HG03558 (cell line): ENCODE data around the gene ZNF547.

Source experiments
- ATAC-seq: cut with Tn5 transposase; IDR thresholded peaks from one replicate; pipeline ENCODE4 v1.9.1; 2021; ENCODE audit warnings: moderate number of reproducible peaks; ENCODE audit not compliant: unreplicated experiment; ENCODE audit errors: extremely low read depth

Gene ZNF547

GRCh38 chr19:57362997-57363687, at the start of gene ZNF547, which contains the start of gene TRAPPC2B:
Gene ZNF547, plus strand, starts transcription at chr19:57363551. Its CDS starts 5,005 bp downstream, at chr19:57368556.
Gene TRAPPC2B, plus strand, starts transcription at chr19:57363551. Its CDS starts 1,283 bp downstream, at chr19:57364834.
- peak; percentile 87 for ATAC-seq

DNA sequence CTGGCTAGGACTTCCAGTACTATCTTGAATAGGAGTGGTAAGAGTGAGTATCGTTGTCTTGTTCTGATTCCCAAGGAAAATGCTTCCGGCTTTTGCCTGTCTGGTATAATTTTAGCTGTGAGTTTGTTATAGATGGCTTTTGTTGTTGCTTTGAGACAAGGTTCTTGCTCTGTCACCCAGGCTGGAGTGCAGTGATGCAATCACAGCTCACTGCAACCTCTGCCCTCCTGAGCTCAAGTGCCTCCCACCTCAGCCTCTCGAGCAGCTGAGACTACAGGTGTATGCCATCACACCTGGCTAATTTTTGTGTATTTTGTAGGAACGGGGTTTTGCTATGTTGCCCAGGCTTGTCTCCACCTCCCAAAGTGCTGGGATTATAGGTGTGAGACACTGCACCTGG, 49.2 kb upstream of the ZNF547 start:
- no peak for ATAC-seq

DNA sequence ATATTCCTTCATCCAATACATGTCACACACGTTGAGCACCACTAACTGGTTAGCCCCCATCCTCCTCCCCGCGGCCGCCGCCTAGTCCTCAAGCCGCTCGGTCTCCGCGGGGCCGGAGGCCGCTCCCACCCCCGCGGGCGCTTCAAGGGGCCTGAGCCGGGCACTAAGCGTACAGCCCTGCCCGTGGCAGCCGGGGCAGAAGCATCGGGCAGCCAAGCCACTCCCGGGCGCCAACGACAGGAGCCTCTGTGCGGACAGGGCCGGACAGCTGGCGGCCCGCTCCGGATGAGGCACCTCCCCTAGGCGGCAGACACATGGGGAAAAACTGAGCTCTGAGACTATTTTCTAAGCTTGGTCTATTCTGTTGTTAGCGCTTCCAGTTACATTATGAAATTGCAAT, 45.8 kb upstream of the ZNF547 start:
- ATAC-seq = no peak

- ATAC-seq = no peak
Measured at GRCh38 chr19:57319869-57320179, 43.5 kb upstream of the ZNF547 start.

DNA sequence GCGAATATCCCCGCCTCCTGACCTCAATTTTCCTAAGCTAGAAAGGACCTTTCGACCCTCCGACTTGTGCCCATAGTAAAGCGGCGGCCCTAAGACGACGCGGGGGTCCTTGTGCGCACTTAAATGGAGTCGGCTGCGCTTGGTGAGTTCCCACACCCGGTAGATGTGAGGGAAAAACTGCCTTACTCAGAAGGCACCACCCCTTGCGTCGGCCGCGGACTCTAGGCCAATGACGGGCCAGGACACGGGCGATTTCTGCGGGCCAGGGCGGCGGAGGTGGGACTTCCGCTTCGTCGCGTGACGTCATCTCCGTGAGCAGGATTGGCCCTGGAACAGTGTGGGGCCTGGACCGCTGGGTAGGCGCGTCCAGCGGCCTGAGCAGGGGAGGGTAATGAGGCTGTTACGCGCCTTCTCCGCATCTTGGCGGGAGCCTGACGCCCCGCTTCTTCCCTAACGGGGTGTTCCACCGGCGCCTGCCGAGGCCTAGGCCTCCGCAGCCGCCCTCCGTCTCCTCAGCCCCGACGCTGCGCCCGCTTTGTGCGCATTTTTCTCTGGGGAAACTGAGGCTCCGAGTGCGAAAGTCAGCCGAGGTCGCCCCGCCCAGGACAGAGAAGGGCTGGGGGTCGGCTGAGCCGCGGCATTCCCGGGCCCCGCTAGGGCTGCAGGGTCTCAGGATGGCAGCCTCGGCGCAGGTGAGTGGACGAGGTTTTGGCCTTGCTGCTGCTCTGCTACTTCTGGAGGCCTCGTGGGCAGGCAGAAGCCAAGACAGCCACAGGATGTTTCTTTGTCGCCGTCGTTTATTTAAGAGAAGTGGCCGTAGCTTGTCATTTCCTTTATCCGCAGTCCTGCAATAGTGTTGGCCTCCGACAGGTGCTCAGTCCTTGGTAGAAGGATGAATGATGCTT, 42.9 kb upstream of the ZNF547 start, which contains the start of gene ZNF543:
ZNF543 (plus strand) TSS at position 293 of the 905 bp plus-strand sequence; CDS start at position 675, 382 bp downstream.
- peak; percentile 83 for ATAC-seq

- ATAC-seq = no peak
Measured at GRCh38 chr19:57321116-57321515, 42.2 kb upstream of the ZNF547 start.

DNA sequence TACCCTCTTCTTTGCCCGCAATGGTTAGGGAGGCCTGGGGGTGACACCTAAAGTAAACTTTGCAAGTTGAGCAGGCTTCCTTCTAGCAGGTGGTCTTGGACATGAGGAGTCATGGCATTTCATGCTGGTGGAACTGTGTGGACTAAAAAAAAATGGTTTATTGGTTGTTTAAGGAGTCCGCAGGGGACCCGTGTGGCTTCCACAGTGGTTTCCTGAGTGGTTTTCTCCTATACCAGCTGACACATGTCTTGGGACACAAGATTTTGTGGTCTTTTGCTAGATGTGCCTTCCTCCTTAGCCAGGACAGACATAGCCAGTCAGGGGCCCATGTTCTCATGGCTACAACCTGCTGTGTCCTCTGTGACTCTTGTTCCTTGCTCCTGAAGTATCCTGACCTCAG, 41.6 kb upstream of the ZNF547 start:
- ATAC-seq = no peak

DNA sequence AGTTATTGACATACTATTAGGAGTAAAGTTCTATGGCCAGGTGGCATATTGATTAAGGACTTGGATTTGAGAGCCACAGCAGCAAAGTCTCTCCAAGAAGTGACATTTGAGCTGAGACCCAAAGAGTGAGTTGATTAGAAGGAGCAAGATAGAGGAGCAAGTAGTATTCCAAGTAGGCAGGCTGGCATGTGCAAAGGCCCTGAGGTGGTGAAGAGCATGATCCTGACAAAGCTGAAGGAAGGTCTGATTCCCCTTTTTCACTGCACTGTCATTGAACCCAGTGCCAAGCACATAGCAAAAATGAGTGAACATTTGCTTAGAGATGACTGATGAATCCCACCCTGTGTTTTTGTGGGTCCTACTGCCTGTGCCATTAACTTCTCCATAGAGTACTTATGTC, 38.4 kb upstream of the ZNF547 start:
- no peak for ATAC-seq

DNA sequence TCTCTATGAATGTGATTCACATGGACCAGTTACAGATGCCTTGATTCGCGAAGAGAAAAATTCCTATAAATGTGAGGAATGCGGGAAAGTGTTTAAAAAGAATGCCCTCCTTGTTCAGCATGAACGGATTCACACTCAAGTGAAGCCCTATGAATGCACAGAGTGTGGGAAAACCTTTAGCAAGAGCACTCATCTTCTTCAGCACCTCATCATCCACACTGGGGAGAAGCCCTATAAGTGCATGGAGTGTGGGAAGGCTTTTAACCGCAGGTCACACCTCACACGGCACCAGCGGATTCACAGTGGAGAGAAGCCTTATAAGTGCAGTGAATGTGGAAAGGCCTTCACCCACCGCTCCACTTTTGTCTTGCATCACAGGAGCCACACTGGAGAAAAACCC, 35.4 kb upstream of the ZNF547 start:
- ATAC-seq = no peak

DNA sequence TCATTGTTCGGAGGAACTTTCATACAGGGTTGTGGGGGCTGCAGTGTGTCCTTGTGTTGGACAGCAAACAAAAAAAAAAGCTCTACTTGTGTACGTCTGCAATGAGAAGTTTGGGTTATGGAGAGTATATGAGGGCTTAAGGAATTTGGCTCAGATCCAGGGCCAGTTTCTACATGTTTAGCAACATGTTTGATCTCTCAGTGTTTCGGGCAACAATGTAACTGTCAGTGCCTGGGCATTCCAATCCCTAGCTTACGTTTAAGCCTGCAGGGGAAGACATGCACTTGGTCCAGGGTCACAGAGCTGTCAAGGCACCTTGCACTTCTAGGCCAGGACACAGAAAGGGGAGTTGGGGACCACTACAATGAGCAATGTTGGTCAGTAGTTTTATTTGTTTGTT, 29.2 kb upstream of the ZNF547 start:
- ATAC-seq = no peak

GRCh38 chr19:57338877-57339276, 24.5 kb upstream of the ZNF547 start:
- ATAC-seq = no peak

GRCh38 chr19:57342582-57342981, 20.8 kb upstream of the ZNF547 start:
- ATAC-seq = no peak

DNA sequence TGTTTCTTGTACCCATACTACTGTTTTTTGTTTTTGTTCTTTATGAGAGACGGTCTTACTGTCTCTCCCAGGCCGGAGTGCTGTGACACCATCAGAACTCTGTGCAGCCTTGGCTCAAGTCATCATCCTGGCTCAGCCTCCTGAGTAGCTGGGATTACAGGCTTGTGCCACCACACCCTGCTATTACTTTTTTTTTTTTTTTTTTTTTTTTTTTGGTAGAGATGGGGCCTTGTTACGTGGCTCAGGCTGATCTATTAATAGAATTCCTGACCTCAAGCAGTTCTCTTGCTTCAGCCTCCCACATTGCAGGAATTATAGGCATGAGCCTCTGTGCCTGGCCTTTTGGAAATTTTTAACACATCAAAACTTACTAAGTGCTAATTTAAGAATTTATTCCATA, 15.2 kb upstream of the ZNF547 start:
- no peak for ATAC-seq

GRCh38 chr19:57350877-57351805, 12.2 kb upstream of the ZNF547 start, which contains the start of gene ZNF304:
Gene ZNF304, plus strand, starts transcription at chr19:57351271. Its CDS starts 394 bp downstream, at chr19:57351665.
- peak; percentile 91 for ATAC-seq

DNA sequence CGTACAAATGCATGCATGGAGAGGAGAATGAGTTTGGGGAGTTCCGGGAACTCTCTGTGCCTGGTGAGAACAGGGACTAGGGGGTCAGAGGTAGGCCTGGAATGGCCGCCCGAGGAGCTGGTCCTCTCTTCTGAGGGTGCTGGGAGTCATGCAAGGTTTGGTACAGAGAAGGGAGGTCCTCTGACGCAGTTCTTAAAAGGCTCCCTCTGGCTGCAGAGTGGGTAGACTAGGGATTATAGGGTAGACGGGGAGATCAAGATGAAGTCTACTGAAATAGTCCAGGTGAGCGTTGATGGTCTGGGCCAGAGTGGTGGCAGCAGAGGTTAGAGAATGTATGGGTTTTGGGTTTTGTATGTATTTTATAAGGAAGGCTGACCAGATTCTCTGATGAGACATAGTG, 11.5 kb upstream of the ZNF547 start:
- ATAC-seq = no peak

GRCh38 chr19:57355916-57356315, 7.4 kb upstream of the ZNF547 start:
- ATAC-seq = no peak

DNA sequence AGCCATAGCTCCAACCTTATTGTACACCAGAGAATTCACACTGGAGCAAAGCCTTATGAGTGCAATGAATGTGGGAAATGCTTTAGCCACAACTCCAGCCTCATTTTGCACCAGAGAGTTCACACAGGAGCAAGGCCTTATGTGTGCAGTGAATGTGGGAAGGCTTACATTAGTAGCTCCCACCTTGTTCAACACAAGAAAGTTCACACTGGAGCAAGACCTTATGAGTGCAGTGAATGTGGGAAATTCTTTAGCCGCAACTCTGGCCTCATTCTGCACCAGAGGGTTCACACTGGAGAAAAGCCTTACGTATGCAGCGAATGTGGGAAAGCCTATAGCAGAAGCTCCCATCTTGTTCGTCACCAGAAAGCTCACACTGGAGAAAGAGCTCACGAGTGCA, 5.9 kb upstream of the ZNF547 start:
- ATAC-seq = no peak

DNA sequence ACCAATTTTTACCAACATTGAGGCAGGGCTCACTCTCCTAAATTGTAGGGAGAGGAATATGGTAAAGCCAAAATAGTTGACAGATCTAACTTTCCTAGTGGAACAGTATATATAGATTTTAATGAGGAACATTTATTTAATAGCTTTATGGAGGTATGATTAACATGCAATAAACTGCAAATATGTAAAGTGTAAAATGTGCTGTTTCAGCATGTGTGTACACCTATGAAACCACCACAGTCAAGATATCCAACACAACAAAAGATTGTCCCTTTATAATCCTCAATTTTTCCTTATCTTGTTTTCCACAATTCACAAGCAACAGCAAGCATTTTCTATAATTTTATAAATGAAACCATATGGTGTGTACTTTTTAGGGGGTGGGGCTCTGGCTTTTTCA, 4.1 kb upstream of the ZNF547 start:
- ATAC-seq = no peak

- ATAC-seq = no peak
Measured at GRCh38 chr19:57362419-57362818, 932 bp upstream of the ZNF547 start.

GRCh38 chr19:57363688-57364181, 384 bp downstream of the ZNF547 start:
- ATAC-seq = no peak
